ENCODE data around the gene MSH3.

DNA sequence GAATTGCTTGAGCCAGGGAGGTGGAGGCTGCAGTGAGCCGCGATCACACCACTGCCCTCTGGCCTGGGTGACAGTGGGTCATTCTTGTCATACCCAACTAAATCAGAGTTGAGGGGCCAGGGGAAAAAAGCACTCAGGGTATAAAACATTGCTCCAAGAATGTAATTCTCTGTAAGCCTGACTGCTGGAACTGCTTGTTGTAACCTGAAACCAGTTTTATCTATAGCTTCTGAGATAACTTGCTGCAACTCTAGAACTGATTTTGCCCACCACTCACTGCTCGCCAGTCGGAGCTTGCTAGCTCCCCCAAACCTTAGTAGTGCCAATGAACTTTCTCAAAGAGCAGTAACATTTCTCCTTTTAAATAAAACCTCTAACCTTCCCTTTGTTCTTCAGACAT lies 9.6 kb upstream of the MSH3 start:
- TF ChIP-seq, protein P1, sequence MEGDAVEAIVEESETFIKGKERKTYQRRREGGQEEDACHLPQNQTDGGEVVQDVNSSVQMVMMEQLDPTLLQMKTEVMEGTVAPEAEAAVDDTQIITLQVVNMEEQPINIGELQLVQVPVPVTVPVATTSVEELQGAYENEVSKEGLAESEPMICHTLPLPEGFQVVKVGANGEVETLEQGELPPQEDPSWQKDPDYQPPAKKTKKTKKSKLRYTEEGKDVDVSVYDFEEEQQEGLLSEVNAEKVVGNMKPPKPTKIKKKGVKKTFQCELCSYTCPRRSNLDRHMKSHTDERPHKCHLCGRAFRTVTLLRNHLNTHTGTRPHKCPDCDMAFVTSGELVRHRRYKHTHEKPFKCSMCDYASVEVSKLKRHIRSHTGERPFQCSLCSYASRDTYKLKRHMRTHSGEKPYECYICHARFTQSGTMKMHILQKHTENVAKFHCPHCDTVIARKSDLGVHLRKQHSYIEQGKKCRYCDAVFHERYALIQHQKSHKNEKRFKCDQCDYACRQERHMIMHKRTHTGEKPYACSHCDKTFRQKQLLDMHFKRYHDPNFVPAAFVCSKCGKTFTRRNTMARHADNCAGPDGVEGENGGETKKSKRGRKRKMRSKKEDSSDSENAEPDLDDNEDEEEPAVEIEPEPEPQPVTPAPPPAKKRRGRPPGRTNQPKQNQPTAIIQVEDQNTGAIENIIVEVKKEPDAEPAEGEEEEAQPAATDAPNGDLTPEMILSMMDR (conservative IDR thresholded peaks at IDR 0.05; ENCODE audit: low read length), result no peak
- no peak for TF ChIP-seq EZH2phosphoT487 (IDR thresholded peaks at IDR 0.05; ENCODE audit: borderline replicate concordance)

Data from Loucy (cell line).